AG10803 (cell line): ENCODE measurements around the gene SKIC3.

Experiments
- DNase-seq: peaks from one replicate; pipeline ENCODE4 v3.0.0; 2010; ENCODE audit warnings: low read depth
- H3K4me3 ChIP-seq: 2 replicates; pipeline ENCODE4 v1.5.1; 2011; ENCODE audit warnings: mild to moderate bottlenecking, low read length, control low read depth
- TF ChIP-seq, protein P1 (sequence below): conservative IDR thresholded peaks from 2 replicates; pipeline ENCODE4 v1.5.1; 2011; ENCODE audit warnings: mild to moderate bottlenecking, low read length, control low read depth, inconsistent platforms

Gene SKIC3

DNA sequence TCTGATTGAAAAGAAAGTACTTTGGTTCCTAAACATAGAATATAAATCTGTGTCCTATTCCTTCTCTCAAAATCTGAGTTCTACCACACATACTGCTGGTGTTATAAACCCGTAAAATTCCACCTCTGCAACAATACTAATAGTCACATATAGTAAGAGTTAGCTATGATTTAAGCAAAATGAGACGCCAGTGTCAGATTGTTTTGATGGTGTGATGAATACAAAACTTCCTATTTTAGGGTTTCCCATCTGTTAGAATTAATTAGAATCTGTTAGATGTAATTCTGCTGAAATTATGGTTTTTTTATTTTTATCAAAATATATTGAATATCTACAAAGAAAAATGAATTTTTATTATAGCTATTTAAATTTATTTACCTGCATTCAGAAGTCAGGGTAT, 26.8 kb upstream of the SKIC3 start:
- TF ChIP-seq, protein P1, sequence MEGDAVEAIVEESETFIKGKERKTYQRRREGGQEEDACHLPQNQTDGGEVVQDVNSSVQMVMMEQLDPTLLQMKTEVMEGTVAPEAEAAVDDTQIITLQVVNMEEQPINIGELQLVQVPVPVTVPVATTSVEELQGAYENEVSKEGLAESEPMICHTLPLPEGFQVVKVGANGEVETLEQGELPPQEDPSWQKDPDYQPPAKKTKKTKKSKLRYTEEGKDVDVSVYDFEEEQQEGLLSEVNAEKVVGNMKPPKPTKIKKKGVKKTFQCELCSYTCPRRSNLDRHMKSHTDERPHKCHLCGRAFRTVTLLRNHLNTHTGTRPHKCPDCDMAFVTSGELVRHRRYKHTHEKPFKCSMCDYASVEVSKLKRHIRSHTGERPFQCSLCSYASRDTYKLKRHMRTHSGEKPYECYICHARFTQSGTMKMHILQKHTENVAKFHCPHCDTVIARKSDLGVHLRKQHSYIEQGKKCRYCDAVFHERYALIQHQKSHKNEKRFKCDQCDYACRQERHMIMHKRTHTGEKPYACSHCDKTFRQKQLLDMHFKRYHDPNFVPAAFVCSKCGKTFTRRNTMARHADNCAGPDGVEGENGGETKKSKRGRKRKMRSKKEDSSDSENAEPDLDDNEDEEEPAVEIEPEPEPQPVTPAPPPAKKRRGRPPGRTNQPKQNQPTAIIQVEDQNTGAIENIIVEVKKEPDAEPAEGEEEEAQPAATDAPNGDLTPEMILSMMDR: no peak

DNA sequence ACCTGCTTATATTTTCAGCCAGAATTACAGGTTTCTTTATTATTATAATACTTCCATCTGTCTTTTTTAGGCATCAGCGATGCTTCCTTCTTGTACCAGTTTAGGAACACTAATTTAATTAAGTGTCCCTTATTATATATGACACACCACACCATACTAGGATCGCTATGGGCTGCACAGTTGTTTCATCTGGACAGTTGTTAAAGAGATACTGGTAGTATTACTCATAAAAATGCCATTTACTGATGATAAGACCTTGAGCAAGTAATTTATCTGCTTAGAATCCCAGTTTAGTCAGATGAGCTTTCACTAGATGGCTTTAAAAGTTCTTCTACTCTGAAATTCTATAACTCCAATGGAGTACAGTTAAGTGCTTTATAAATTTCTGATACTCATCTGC, 17.2 kb upstream of the SKIC3 start:
- TF ChIP-seq, protein P1: no peak

More for the DNA sequence above, 26.8 kb upstream of the SKIC3 start:
- DNase-seq: no peak
- H3K4me3 ChIP-seq: no peak overlapping the region

DNA sequence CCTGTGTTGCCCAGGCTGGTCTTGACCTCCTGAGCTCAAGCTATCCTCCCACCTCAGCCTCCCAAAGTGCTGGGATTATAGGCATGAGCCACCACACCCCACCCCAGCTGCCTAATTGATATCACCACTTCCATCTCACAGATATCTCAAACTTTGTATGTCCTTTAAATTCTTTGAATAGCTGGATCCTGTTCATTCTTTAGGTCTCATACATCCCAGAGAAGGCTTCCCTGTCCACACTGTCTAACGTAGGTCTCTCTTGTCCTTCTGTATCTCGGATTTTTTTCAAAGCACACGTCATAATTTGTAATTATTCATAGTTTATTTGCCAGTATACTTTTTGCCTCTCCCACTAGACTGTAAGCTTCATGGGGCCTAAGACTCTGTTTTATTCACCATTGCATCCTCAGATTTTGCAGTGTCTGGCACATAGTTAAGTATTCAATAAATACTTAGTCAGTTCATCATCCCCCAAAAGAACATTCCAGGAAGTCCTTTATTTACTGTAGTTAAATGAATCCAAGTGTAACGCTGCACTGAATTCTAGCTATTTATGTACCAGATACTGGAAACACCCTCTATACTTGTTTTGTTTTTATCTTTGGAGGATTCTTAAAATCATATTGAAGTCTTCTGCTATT, 10.6 kb upstream of the SKIC3 start:
- TF ChIP-seq, protein P1: no peak
- H3K4me3 ChIP-seq: no peak overlapping the region
- peak; percentile 54 for DNase-seq

More for the DNA sequence above, 17.2 kb upstream of the SKIC3 start:
- H3K4me3 ChIP-seq: no peak overlapping the region
- DNase-seq: no peak

DNA sequence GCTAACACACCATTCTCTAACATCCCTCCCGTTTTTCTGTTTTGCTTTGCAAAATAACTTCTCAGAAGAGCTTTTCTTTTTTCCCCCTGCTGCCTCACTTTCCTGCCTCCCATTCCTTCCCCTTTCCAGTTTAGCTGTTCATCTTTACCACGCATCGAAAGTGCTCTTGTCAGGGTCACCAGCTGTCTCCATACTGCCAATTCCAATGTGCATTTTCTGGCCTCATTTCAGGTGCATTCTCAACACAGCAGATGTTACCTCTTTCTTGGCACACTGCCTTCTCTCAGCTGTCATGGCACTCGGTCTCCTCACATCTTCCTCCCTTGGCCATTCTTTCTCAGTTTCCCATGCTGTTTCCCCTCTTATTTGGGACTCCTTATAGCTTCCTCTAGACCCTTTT, 9.7 kb upstream of the SKIC3 start:
- TF ChIP-seq, protein P1: no peak
- H3K4me3 ChIP-seq: no peak overlapping the region
- no peak for DNase-seq

DNA sequence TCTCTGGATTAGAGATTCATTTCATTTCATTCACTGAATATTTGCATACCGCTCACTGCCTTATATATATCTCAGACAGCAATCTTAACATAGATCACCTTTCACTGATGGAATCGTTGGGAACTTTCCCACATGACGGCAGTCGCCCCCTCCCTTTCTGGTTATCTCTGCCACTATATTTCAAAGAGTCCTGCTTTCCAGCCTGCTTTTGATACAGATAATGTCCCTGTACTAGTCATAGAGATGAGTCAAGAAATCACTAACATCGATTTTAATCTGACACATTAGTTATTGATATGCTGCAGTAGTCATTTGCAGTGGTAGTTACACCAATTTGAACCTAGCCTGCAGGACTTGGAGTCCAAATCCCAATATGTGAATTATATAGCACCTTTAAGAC, 8.6 kb upstream of the SKIC3 start:
- TF ChIP-seq, protein P1: no peak
- DNase-seq: no peak
- H3K4me3 ChIP-seq: no peak overlapping the region

DNA sequence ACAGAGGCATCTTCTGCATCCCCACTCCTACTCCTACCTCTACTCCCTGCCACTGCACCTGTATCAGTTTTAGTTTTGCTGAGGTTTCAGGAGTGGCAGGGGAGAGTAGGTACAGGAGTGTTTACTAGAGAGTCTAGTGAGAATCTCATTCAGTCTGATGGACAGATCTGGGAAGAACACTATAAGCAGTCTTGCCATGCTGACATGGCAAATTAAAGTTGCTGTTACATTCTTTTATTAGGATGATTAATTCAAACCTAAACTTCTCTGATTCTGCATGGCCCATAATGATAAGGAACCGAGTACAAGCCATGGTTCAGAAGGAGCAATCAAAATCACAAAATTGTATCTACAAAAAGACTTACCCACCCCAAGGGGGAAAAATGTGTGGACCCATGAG, 7.5 kb upstream of the SKIC3 start:
- no peak overlapping the region for H3K4me3 ChIP-seq
- no peak for DNase-seq
- TF ChIP-seq, protein P1: no peak

DNA sequence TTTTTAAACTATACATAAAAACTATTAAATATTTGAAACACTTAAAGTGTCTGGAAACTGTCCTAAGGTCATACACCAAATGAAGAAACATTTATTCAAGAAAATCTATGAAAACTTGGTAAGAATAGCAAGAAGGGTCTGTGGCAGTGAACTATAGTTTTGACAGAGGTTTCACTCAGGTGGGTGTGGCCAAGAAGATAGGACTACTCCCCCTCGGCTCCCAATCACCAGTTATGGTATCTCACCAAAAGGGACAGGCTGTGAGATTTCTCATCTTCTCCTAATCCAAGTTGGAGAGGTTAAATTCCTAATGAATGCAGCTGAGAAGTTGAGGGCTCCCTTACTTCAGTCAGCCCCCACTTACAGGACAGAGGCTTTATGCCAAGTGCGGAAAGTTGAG, 3.1 kb upstream of the SKIC3 start:
- no peak overlapping the region for H3K4me3 ChIP-seq
- TF ChIP-seq, protein P1: no peak
- no peak for DNase-seq
